Mesendoderm (in vitro differentiated cells): ENCODE data around the gene FAM156A.
"Not testable (repeated sequence)": the region's sequence is repeated elsewhere in the genome, so short reads cannot be mapped to it uniquely, and the experiment has no call there.

Source experiments
- DNase-seq: peaks from one replicate; pipeline ENCODE4 v3.0.0; 2013
- H2AK5ac ChIP-seq: 2 replicates; pipeline ENCODE4 v1.6.1; 2013; ENCODE audit warnings: low read length, inconsistent platforms
- H2BK120ac ChIP-seq: 2 replicates; pipeline ENCODE4 v1.6.1; 2013; ENCODE audit warnings: low read depth, mild to moderate bottlenecking, low read length, moderate library complexity, mixed read lengths
- H2BK15ac ChIP-seq: replicated peaks from 2 replicates; pipeline ENCODE4 v1.6.1; 2013; ENCODE audit warnings: low read depth, mild to moderate bottlenecking, moderate library complexity
- H2BK5ac ChIP-seq: 2 replicates; pipeline ENCODE4 v1.6.1; 2013; ENCODE audit warnings: low read length, inconsistent platforms
- H3K18ac ChIP-seq: 2 replicates; pipeline ENCODE4 v1.6.1; 2013; ENCODE audit warnings: mild to moderate bottlenecking, low read length, mixed read lengths
- H3K23ac ChIP-seq: one replicate; pipeline ENCODE4 v1.6.1; 2013; ENCODE audit warnings: low read length
- H3K27ac ChIP-seq: 2 replicates; pipeline ENCODE4 v1.5.1; 2013; ENCODE audit warnings: low read depth, mild to moderate bottlenecking, inconsistent platforms, low read length, moderate library complexity
- H3K27me3 ChIP-seq: 2 replicates; pipeline ENCODE4 v1.6.1; 2013; ENCODE audit warnings: low read length, control low read depth, mild to moderate bottlenecking, inconsistent platforms; ENCODE audit not compliant: insufficient read depth, poor library complexity
- H3K36me3 ChIP-seq: 2 replicates; pipeline ENCODE4 v1.6.1; 2013; ENCODE audit warnings: low read length, inconsistent platforms; ENCODE audit not compliant: control insufficient read depth, insufficient read depth
- H3K4ac ChIP-seq: one replicate; pipeline ENCODE4 v1.6.1; 2013; ENCODE audit warnings: low read depth, mild to moderate bottlenecking, low read length, moderate library complexity
- H3K4me1 ChIP-seq: 2 replicates; pipeline ENCODE4 v1.6.1; 2013; ENCODE audit warnings: low read depth, low read length, inconsistent platforms; ENCODE audit not compliant: control insufficient read depth
- H3K4me2 ChIP-seq: 2 replicates; pipeline ENCODE4 v1.6.1; 2013; ENCODE audit warnings: low read length
- H3K4me3 ChIP-seq: 2 replicates; pipeline ENCODE4 v1.5.1; 2013; ENCODE audit warnings: mild to moderate bottlenecking, low read length
- H3K56ac ChIP-seq: one replicate; pipeline ENCODE4 v1.6.1; 2013; ENCODE audit warnings: low read length
- H3K79me1 ChIP-seq: 2 replicates; pipeline ENCODE4 v1.6.1; 2013; ENCODE audit warnings: low read length, inconsistent platforms
- H3K79me2 ChIP-seq: 2 replicates; pipeline ENCODE4 v1.6.1; 2013; ENCODE audit warnings: mild to moderate bottlenecking, low read length; ENCODE audit not compliant: control insufficient read depth, insufficient read depth
- H3K9ac ChIP-seq: 2 replicates; pipeline ENCODE4 v1.6.1; 2013; ENCODE audit warnings: low read length, inconsistent platforms
- H4K5ac ChIP-seq: one replicate; pipeline ENCODE4 v1.6.1; 2013; ENCODE audit warnings: low read length
- H4K8ac ChIP-seq: one replicate; pipeline ENCODE4 v1.6.1; 2013; ENCODE audit warnings: low read depth, mild to moderate bottlenecking, control low read depth, low read length, moderate library complexity
- WGBS: extraction: QIAGEN DNeasy Blood & Tissue Kit; methylation state at CpG from one replicate; pipeline ENCODE4 v1.1.7; 2013; ENCODE audit warnings: low lambda C conversion rate, missing lambda C conversion rate; ENCODE audit not compliant: insufficient coverage; ENCODE audit errors: extremely low coverage; 5-methylcytosine and 5-hydroxymethylcytosine counted together

FAM156A gene

DNA sequence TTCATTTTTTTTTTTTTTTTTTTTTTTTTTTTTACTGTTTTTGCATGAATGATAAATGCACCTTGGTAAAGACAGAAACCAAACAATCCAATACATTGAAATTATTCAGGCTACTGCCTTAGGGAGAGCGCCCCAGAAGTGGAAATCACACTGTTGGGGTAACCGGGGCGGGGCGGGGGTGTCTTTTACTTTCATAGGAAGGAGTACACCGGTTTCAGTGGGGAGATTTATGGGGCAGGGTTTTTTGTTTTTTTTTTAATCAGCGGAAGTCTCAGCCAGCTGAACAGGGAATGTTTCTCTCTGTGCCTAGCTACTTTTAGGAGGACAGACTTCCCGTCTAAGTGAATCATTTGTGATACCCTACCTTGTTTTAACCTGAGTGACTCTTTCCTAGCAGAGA, 643 bp upstream of the FAM156A start:
- H3K79me1 ChIP-seq, H3K23ac ChIP-seq, DNase-seq, H3K4me2 ChIP-seq, H2AK5ac ChIP-seq, H3K4ac ChIP-seq, H3K9ac ChIP-seq, H2BK5ac ChIP-seq, H3K56ac ChIP-seq, H2BK15ac ChIP-seq, H4K8ac ChIP-seq, H2BK120ac ChIP-seq, H3K18ac ChIP-seq, H3K4me1 ChIP-seq, H4K5ac ChIP-seq, H3K36me3 ChIP-seq, H3K4me3 ChIP-seq, H3K79me2 ChIP-seq, H3K27me3 ChIP-seq, H3K27ac ChIP-seq: not testable (repeated sequence)
- WGBS = no CpG with 5 or more reads among the region's 7 CpGs

DNA sequence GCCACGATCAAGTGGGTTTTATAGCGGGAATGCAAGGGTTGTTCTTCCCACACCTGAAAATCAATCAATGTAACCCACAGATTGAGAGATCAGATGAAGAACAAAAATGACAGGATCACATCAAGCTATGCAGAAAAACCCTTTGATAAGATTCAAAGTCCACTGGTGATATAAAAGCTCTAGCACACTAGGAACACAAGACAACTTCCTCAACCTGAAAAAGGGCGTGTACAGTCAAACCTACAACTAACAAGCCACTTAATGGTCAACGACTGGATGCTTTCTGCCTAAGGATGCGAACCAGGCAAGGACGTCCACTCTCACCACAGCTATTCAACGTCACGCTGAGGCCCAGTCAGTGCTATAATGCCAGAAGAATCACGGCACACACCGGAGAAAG, 8.4 kb downstream of the FAM156A start:
- not testable (repeated sequence) for H2BK5ac ChIP-seq, H3K18ac ChIP-seq, H4K8ac ChIP-seq, H3K36me3 ChIP-seq, H3K4me3 ChIP-seq, DNase-seq, H3K56ac ChIP-seq, H2AK5ac ChIP-seq, H3K9ac ChIP-seq, H3K4me1 ChIP-seq, H2BK15ac ChIP-seq, H3K79me2 ChIP-seq, H3K4me2 ChIP-seq, H3K23ac ChIP-seq, H3K79me1 ChIP-seq, H3K4ac ChIP-seq, H3K27me3 ChIP-seq, H2BK120ac ChIP-seq, H4K5ac ChIP-seq, H3K27ac ChIP-seq
- WGBS = no CpG with 5 or more reads among the region's 10 CpGs

DNA sequence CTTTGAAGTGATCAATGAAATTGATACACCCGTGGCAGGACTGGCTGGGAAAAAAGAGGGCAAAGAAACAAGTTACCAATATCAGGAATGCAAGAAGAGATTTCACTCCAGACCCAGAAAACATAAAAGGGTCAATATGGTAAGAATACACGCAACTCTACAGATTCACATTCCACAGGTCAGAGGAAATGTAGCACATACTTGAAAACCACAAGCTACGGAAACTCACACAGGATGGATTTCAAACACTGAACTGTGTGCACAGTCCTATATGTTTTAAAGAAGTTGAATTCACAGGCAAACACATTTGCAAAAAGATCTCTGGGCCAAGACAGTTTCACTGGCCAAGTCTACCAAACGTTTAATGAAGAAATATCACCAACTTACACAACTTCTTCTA, 9.0 kb downstream of the FAM156A start:
- not testable (repeated sequence) for H3K56ac ChIP-seq, DNase-seq, H3K4me2 ChIP-seq

DNA sequence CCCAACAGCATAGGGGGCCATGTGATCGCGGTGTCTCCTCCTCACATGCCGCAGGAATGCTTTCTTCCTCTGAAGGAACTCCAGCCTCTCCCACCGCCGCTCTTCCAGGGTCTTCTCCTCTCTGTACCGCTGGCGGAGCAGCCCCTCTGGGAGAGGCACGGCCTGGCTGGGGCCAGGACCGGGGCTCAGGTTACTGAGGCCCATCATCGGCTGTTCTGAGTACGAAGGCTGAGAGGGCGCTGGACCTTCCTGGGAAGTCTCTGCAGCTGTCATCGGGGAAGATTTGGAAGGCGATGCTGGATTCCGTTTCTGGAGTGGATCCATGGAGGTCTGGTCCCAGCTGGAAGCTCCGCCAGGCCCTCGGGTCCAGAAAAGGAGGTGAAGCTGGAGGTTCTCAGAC, 10.1 kb downstream of the FAM156A start:
- not testable (repeated sequence) for H3K9ac ChIP-seq, H3K4ac ChIP-seq, H4K8ac ChIP-seq, H3K56ac ChIP-seq, DNase-seq, H3K4me3 ChIP-seq, H2AK5ac ChIP-seq, H3K27ac ChIP-seq, H3K79me1 ChIP-seq, H3K18ac ChIP-seq, H3K23ac ChIP-seq, H2BK5ac ChIP-seq, H4K5ac ChIP-seq, H2BK120ac ChIP-seq, H3K4me1 ChIP-seq, H3K79me2 ChIP-seq, H3K4me2 ChIP-seq, H2BK15ac ChIP-seq, H3K36me3 ChIP-seq, H3K27me3 ChIP-seq
- WGBS = no CpG with 5 or more reads among the region's 17 CpGs

More for the DNA sequence above, 9.0 kb downstream of the FAM156A start:
- H2AK5ac ChIP-seq, H3K79me1 ChIP-seq, H3K27me3 ChIP-seq, H3K23ac ChIP-seq, H3K36me3 ChIP-seq, H2BK120ac ChIP-seq, H3K27ac ChIP-seq, H4K5ac ChIP-seq, H2BK15ac ChIP-seq, H3K4me3 ChIP-seq, H3K4ac ChIP-seq, H3K79me2 ChIP-seq, H4K8ac ChIP-seq, H3K9ac ChIP-seq, H3K18ac ChIP-seq, H2BK5ac ChIP-seq, H3K4me1 ChIP-seq: not testable (repeated sequence)
- WGBS = no CpG with 5 or more reads among the region's 4 CpGs

DNA sequence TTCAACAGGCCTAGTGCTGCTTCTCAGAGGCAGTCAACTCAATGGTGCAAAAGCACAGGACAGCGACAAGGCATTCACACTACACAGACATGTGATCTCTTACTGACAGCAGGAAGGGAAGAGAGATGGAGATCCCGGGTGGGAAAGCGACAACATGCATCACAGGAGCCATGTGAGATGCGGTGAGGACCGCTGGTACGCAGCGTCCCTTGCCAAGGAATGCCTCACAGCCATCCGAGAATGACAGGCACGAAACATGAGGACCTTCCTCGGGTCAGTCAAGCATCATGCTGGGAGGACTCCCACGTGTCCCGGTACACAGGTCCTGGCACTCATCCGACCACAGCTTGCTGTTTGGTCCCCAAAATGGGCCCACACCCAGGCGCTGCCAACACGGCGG, 10.8 kb downstream of the FAM156A start:
- not testable (repeated sequence) for H3K9ac ChIP-seq

DNA sequence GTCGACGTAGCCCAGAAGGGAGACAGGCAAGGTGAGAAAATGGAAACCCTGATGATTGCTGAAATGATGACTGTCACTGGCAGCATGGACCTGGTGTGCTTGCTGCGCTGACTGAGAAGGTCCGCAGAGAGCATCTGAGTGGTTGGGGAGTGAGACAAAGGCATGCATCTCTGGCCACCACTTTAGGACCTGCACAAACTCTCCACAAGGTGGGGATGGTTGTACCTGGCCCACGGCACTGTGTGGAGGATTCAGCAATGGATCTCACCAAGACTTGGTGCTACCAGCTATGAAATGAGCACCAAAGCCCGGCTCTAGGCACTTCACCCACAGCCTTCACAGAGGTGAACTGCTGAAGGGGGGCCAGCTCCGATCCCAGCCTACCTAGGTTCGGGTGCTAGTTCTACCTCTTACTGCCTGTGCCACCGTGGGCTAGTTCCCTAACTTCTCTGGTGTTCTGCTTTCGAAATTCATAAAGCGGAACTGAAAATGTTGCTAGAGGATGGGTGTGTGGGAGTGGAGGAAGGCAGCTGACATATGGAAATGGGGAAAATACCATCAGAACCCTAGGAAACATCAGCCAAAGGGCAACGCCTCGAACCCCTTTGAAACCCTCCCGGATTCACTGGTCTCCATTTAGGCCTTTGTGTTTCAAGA, 12.4 kb downstream of the FAM156A start:
- H4K5ac ChIP-seq, H3K9ac ChIP-seq, H4K8ac ChIP-seq, H3K4me2 ChIP-seq, H2BK15ac ChIP-seq, H3K4me3 ChIP-seq, H2BK120ac ChIP-seq, H2AK5ac ChIP-seq, H2BK5ac ChIP-seq, H3K27me3 ChIP-seq, H3K4ac ChIP-seq, H3K27ac ChIP-seq, H3K56ac ChIP-seq, DNase-seq, H3K23ac ChIP-seq, H3K79me1 ChIP-seq, H3K4me1 ChIP-seq, H3K79me2 ChIP-seq, H3K36me3 ChIP-seq, H3K18ac ChIP-seq: not testable (repeated sequence)
- no CpG with 5 or more reads among the region's 14 CpGs for WGBS

More for the DNA sequence above, 10.8 kb downstream of the FAM156A start:
- not testable (repeated sequence) for H3K27ac ChIP-seq, H3K18ac ChIP-seq, H3K4me1 ChIP-seq, DNase-seq, H4K5ac ChIP-seq, H3K79me1 ChIP-seq, H3K56ac ChIP-seq, H3K4ac ChIP-seq, H4K8ac ChIP-seq, H2BK5ac ChIP-seq, H3K27me3 ChIP-seq, H3K36me3 ChIP-seq, H3K4me3 ChIP-seq, H3K23ac ChIP-seq, H3K79me2 ChIP-seq, H2BK120ac ChIP-seq, H2BK15ac ChIP-seq, H2AK5ac ChIP-seq, H3K4me2 ChIP-seq
- no CpG with 5 or more reads among the region's 16 CpGs for WGBS
